GM12878 (cell line): Measurements from ENCODE around the gene GRK5. TPM values are rescaled to one million over a fixed set of nuclear protein-coding genes. Genes with fewer than 3 reads are reported as not detected.

Source experiments
- ATAC-seq: fragments of 200-7000 bp; cut with Tn5 transposase; 3 replicates; pipeline ENCODE4 v1.9.1; 2020; ENCODE audit warnings: mild to moderate bottlenecking, moderate library complexity
- BruUV-seq: library from RNA; stranded (reverse); fragments of 400-500 nt; replicated peaks from 2 replicates; lab custom pipeline; 2021; lab: Mats Ljungman, UMichigan
- CTCF ChIA-PET: fragments of 300-600 bp; sonication (Branson Sonifier 250); formaldehyde crosslinking; extraction: SDS; loops from one replicate; lab custom pipeline; 2021; ENCODE audit warnings: inconsistent platforms; lab: Yijun Ruan, JAX
- POLR2A ChIA-PET: fragments of 350-600 bp; formaldehyde crosslinking; extraction: SDS; loops from one replicate; lab custom pipeline; 2021; ENCODE audit warnings: inconsistent platforms; lab: Charles Lee
- RAD21 ChIA-PET: fragments of 300-600 bp; sonication (Branson Sonifier 250); formaldehyde crosslinking; loops from one replicate; lab custom pipeline; 2023; ENCODE audit warnings: antibody characterized with exemption; ENCODE audit not compliant: unreplicated experiment; lab: Charles Lee
- SMC1A ChIA-PET: fragments of 300-600 bp; sonication (Branson Sonifier 250); formaldehyde crosslinking; loops from one replicate; lab custom pipeline; 2023; ENCODE audit not compliant: unreplicated experiment, uncharacterized antibody; lab: Charles Lee
- DNase-seq: peaks from one replicate; pipeline ENCODE4 v3.0.0-alpha.2; 2011; ENCODE audit warnings: low read depth, low spot score
- FAIRE-seq: peaks from 3 replicates; lab custom pipeline; 2011; peaks lifted over from hg19 to GRCh38; lab: Jason Lieb, UNC
- H2AFZ ChIP-seq: 2 replicates; pipeline ENCODE4 v1.6.0; 2011; ENCODE audit warnings: low read depth, low read length, control low read depth; ENCODE audit not compliant: control insufficient read depth
- H3K27ac ChIP-seq: 2 replicates; pipeline ENCODE4 v1.5.1; 2011; ENCODE audit warnings: control low read depth; ENCODE audit not compliant: control insufficient read depth, insufficient read depth
- H3K27me3 ChIP-seq, 2 experiments: replicated peaks in 1 of 2; 2 replicates each; pipeline versions ENCODE4 v1.6.0 to v1.6.1; 2011; ENCODE audit warnings: low read length in 1 of 2; ENCODE audit not compliant: control insufficient read depth in 2 of 2, insufficient read depth in 2 of 2
- H3K36me3 ChIP-seq, 2 experiments: 2 replicates each; pipeline ENCODE4 v1.5.1; 2011; ENCODE audit warnings: low read length in 1 of 2; ENCODE audit not compliant: control insufficient read depth in 2 of 2, insufficient read depth in 2 of 2
- H3K4me1 ChIP-seq: 2 replicates; pipeline ENCODE4 v1.6.1; 2011; ENCODE audit warnings: mild to moderate bottlenecking, low read length, moderate library complexity, mixed read lengths; ENCODE audit not compliant: control insufficient read depth, insufficient read depth
- H3K4me2 ChIP-seq: 2 replicates; pipeline ENCODE4 v1.6.0; 2011; ENCODE audit warnings: control low read depth; ENCODE audit not compliant: control insufficient read depth, insufficient read depth
- H3K4me3 ChIP-seq: fragments of 200-600 bp; sonication (generic); 2 replicates; pipeline ENCODE4 v1.5.1; 2016
- H3K79me2 ChIP-seq: 2 replicates; pipeline ENCODE4 v1.6.0; 2011; ENCODE audit warnings: low read length; ENCODE audit not compliant: control insufficient read depth, insufficient read depth
- H3K9ac ChIP-seq: 2 replicates; pipeline ENCODE4 v1.8.0; 2011; ENCODE audit warnings: low read length, control low read depth, mixed read lengths; ENCODE audit not compliant: control insufficient read depth, insufficient read depth
- H3K9me3 ChIP-seq: replicated peaks from 3 replicates; pipeline ENCODE4 v1.5.1; 2011; ENCODE audit warnings: mild to moderate bottlenecking, low read length; ENCODE audit not compliant: control insufficient read depth, insufficient read depth
- H4K20me1 ChIP-seq: 2 replicates; pipeline ENCODE4 v1.6.0; 2011; ENCODE audit not compliant: control insufficient read depth, insufficient read depth
- ATF7 ChIP-seq: fragments of 450-650 bp; IDR thresholded peaks from 2 replicates; pipeline ENCODE4 v1.6.1; 2016; ENCODE audit warnings: low read depth, mild to moderate bottlenecking
- BHLHE40 ChIP-seq, 2 experiments: fragments of 450-650 bp in 1 of 2; IDR thresholded peaks; 2 replicates each; pipeline ENCODE4 v1.6.1; 2011 to 2017; ENCODE audit warnings: low read depth in 2 of 2, borderline replicate concordance in 1 of 2, improper control_type of control experiment in 1 of 2, low read length in 1 of 2, mild to moderate bottlenecking in 1 of 2
- EZH2 ChIP-seq: IDR thresholded peaks from 2 replicates; pipeline ENCODE4 v1.6.1; 2012; ENCODE audit warnings: low read depth, mild to moderate bottlenecking, control low read depth, inconsistent platforms, low read length, borderline replicate concordance; ENCODE audit not compliant: control insufficient read depth
- KLF5 ChIP-seq: fragments of 450-650 bp; IDR thresholded peaks from 2 replicates; pipeline ENCODE4 v1.6.1; 2014; ENCODE audit warnings: mild to moderate bottlenecking; ENCODE audit not compliant: partially characterized antibody
- MTA3 ChIP-seq: IDR thresholded peaks from 2 replicates; pipeline ENCODE4 v1.6.1; 2012; ENCODE audit warnings: low read length, inconsistent platforms, borderline replicate concordance
- NFIC ChIP-seq: IDR thresholded peaks from 2 replicates; pipeline ENCODE4 v1.6.1; 2012; ENCODE audit warnings: low read depth, mild to moderate bottlenecking, inconsistent platforms, low read length, moderate library complexity
- NFXL1 ChIP-seq: fragments of 450-650 bp; IDR thresholded peaks from 2 replicates; pipeline ENCODE4 v1.6.1; 2017; ENCODE audit warnings: antibody characterized with exemption, mild to moderate bottlenecking, borderline replicate concordance
- NR2C2 ChIP-seq: IDR thresholded peaks from 2 replicates; pipeline ENCODE4 v1.6.1; 2011; ENCODE audit warnings: borderline replicate concordance, low read depth; ENCODE audit not compliant: control insufficient read depth, insufficient read length
- RAD21 ChIP-seq: IDR thresholded peaks from 2 replicates; pipeline ENCODE4 v1.6.1; 2011; ENCODE audit warnings: mild to moderate bottlenecking, low read depth, low read length, moderate library complexity; ENCODE audit not compliant: insufficient read depth
- RBBP5 ChIP-seq: fragments of 200-600 bp; sonication (generic); conservative IDR thresholded peaks from 2 replicates; pipeline ENCODE4 v1.6.1; 2016
- SMAD1 ChIP-seq: fragments of 450-650 bp; IDR thresholded peaks from 2 replicates; pipeline ENCODE4 v1.6.1; 2018; ENCODE audit warnings: mild to moderate bottlenecking, low read depth; ENCODE audit not compliant: partially characterized antibody
- SREBF2 ChIP-seq: IDR thresholded peaks from 2 replicates; pipeline ENCODE4 v1.6.1; 2012; ENCODE audit warnings: mild to moderate bottlenecking, low read length
- WGBS: methylation state at CpG from one replicate; pipeline ENCODE4 v1.1.6; 2016; ENCODE audit warnings: low lambda C conversion rate; ENCODE audit not compliant: insufficient replicate concordance, insufficient coverage; ENCODE audit errors: missing lambda C conversion rate; 5-methylcytosine and 5-hydroxymethylcytosine counted together
- in situ Hi-C: fragments of 300-500 bp; cut with MboI; formaldehyde crosslinking; loops from 9 replicates; pipeline ENCODE4 v1.14.3; 2018; ENCODE audit warnings: mixed read lengths
- intact Hi-C: fragments of 100-400 bp; cut with micrococcal nuclease; formaldehyde crosslinking; loops from one replicate; pipeline ENCODE4 v1.14.2; 2022; ENCODE audit not compliant: unreplicated experiment
- polyA plus RNA-seq, 11 experiments: library from polyadenylated mRNA; depleted of rRNA in 4 of 11; unstranded in 6 of 11; stranded (reverse) in 5 of 11; fragments of >200 nt; fragmentation: Nextera tagmentation in 4 of 11; fragmentation: Illumina TruSeq in 1 of 11; extraction: Ambion mirVana in 4 of 11; extraction: Trizol in 1 of 11; gene quantifications; 1 replicate in 1 of 11; 2 replicates in 10 of 11; pipeline versions ENCODE4 v1.2.1 to v1.2.3, GENCODE V29; 2011 to 2016; ENCODE audit warnings: inconsistent platforms in 2 of 11, missing spikeins in 2 of 11, low read depth in 1 of 11
- total RNA-seq, 4 experiments: library from RNA; depleted of rRNA in 3 of 4; stranded (reverse); fragments of >200 nt in 3 of 4; fragmentation: Illumina TruSeq in 1 of 4; extraction: Trizol in 1 of 4; gene quantifications; 2 replicates each; pipeline versions ENCODE4 v1.2.1 to v1.2.3, GENCODE V29; 2013 to 2021
- TF ChIP-seq, protein P1 (sequence below): fragments of 450-650 bp; IDR thresholded peaks from 2 replicates; pipeline ENCODE4 v1.6.1; 2017; ENCODE audit warnings: mild to moderate bottlenecking, low read depth, inconsistent platforms; ENCODE audit not compliant: poor library complexity, severe bottlenecking

GRK5 gene
- total and polyA plus RNA-seq, 10 of the 15 experiments (the other 5 are each of a cell fraction or from before 2014, with no cell fraction given), result 0.11 to 22.1 (median 10.0) TPM

DNA sequence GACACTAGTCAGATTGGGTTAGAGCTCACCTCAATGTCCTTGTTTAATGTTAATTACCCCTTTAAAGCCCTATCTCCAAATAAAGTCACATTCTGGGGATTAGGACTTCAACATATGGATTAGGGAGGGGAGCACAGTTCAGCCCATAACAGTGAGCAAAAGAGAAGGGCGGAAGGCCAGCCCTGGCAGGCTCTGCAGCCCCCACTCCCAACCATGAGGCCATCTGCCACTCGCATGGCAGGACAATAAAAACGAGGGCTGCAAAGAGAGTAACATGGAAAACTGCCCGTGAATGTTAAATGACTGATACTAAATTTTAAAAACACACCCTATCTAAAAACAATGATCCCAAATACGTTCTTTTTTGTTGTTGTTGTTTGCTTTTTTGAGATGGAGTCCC lies 296.4 kb downstream of the GRK5 start (continued):
- TF ChIP-seq BHLHE40 (IDR thresholded peaks at IDR 0.05; ENCODE audit: borderline replicate concordance in 1 of 2, low read depth in 2 of 2, low read length in 1 of 2), result no peak

DNA sequence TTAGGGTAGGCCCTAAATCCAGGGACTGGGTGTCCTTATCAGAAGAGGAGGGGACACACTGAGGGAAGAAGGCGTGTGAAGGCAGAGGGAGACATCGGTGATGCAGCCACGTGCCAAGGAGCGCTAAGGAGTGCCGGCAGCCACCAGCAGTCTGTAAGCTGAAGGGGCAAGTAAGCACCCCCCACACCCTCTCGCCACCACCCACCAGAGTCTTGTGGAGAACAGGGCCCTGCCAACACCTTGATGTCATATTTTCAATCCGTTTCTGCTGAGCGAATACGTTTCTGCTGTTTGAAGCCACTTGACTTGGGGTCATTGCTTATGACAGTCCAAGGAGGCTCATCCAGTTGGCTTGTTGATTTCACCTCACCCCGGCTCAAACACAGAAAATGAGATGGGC lies 297.3 kb downstream of the GRK5 start:
- CTCF ChIA-PET, result interaction anchor here (0.7 to 0.9 kb wide), 2 partner anchors 42 to 98 kb away, joined by 3 to 4 read pairs; no protein-coding TSS in a partner anchor
- POLR2A ChIA-PET, result no interaction called here
- Histone ChIP-seq H3K27me3 (no peaks in the 10 kb centered on the region), H4K20me1 (no peaks in the 10 kb centered on the region), H3K4me2 (no peak overlapping the region), H3K9me3 (no peaks in the 10 kb centered on the region), H3K4me1 (peaks cover 17% of the 10 kb centered on the region), H3K4me3 (no peak overlapping the region), H2AFZ (no peak overlapping the region), H3K36me3 (peaks cover 5 to 14% of the 10 kb centered on the region in 2 experiments; a peak in 3 of 4 replicates), H3K9ac (no peak overlapping the region), H3K27ac (no peak overlapping the region), H3K79me2 (no peaks in the 10 kb centered on the region)
- no peak for DNase-seq
- FAIRE-seq, result no peak
- intact Hi-C loops, result no loop called here
- RAD21 ChIA-PET, result no interaction called here
- TF ChIP-seq NR2C2 (no peak), NFIC (no peak), ATF7 (no peak), RBBP5 (no peak), EZH2 (no peak), NFXL1 (no peak), MTA3 (no peak), KLF5 (no peak), SMAD1 (no peak), RAD21 (no peak), SREBF2 (no peak)
- TF ChIP-seq, protein P1, sequence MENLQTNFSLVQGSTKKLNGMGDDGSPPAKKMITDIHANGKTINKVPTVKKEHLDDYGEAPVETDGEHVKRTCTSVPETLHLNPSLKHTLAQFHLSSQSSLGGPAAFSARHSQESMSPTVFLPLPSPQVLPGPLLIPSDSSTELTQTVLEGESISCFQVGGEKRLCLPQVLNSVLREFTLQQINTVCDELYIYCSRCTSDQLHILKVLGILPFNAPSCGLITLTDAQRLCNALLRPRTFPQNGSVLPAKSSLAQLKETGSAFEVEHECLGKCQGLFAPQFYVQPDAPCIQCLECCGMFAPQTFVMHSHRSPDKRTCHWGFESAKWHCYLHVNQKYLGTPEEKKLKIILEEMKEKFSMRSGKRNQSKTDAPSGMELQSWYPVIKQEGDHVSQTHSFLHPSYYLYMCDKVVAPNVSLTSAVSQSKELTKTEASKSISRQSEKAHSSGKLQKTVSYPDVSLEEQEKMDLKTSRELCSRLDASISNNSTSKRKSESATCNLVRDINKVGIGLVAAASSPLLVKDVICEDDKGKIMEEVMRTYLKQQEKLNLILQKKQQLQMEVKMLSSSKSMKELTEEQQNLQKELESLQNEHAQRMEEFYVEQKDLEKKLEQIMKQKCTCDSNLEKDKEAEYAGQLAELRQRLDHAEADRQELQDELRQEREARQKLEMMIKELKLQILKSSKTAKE, result no peak
- in situ Hi-C loops, result no loop called here
- WGBS, result 98% methylated on average over 10 of the region's 10 CpGs
- no peak for ATAC-seq
- BruUV-seq, result no TSS peak
- SMC1A ChIA-PET, result no interaction called here
